Stimulated activated CD8-positive, alpha-beta memory T cell treated with anti-CD3 and anti-CD28 coated beads, Interleukin-7, amount 100 ng/mL, for 24 hours (primary cell): ENCODE data around the gene PLA2G4B.
A peak's percentile ranks its signal among the peaks of the same experiment; 100 is the strongest.

ENCODE experiments used
- DNase-seq: peaks from one replicate; pipeline ENCODE4 v3.0.0-alpha.2; 2020; ENCODE audit warnings: low read depth

The PLA2G4B gene

GRCh38 chr15:41806291-41807181 is 32.1 kb upstream of the PLA2G4B start:
- no peak for DNase-seq

GRCh38 chr15:41809121-41809520 is 29.5 kb upstream of the PLA2G4B start:
- DNase-seq = no peak

- DNase-seq = no peak
Observed at GRCh38 chr15:41809526-41810220, 29.0 kb upstream of the PLA2G4B start.

- DNase-seq = no peak
Observed at GRCh38 chr15:41810651-41811431, 27.8 kb upstream of the PLA2G4B start.

- DNase-seq = peak; percentile 53
Observed at GRCh38 chr15:41811432-41812195, 27.0 kb upstream of the PLA2G4B start.

- no peak for DNase-seq
Observed at GRCh38 chr15:41812820-41813375, 25.7 kb upstream of the PLA2G4B start.

GRCh38 chr15:41813426-41813825 is 25.2 kb upstream of the PLA2G4B start:
- no peak for DNase-seq

GRCh38 chr15:41814534-41814933 is 24.1 kb upstream of the PLA2G4B start:
- no peak for DNase-seq

GRCh38 chr15:41816788-41817187 is 21.9 kb upstream of the PLA2G4B start:
- no peak for DNase-seq

GRCh38 chr15:41817327-41817726 is 21.3 kb upstream of the PLA2G4B start:
- DNase-seq = no peak

GRCh38 chr15:41817781-41818180 is 20.9 kb upstream of the PLA2G4B start:
- no peak for DNase-seq

- no peak for DNase-seq
Observed at GRCh38 chr15:41819455-41820050, 19.1 kb upstream of the PLA2G4B start.

- no peak for DNase-seq
Observed at GRCh38 chr15:41820791-41821423, 17.7 kb upstream of the PLA2G4B start.

- DNase-seq = no peak
Observed at GRCh38 chr15:41821831-41822230, 16.8 kb upstream of the PLA2G4B start.

GRCh38 chr15:41822471-41822870 is 16.2 kb upstream of the PLA2G4B start:
- no peak for DNase-seq

GRCh38 chr15:41822957-41823356 is 15.7 kb upstream of the PLA2G4B start:
- DNase-seq = no peak

- no peak for DNase-seq
Observed at GRCh38 chr15:41823502-41823901, 15.1 kb upstream of the PLA2G4B start.

GRCh38 chr15:41824062-41824745 is 14.4 kb upstream of the PLA2G4B start:
- DNase-seq = no peak

- no peak for DNase-seq
Observed at GRCh38 chr15:41825145-41825544, 13.5 kb upstream of the PLA2G4B start.
